Stimulated activated naive CD8-positive, alpha-beta T cell treated with anti-CD3 and anti-CD28 coated beads, Interleukin-15, amount 100 ng/mL, for 72 hours (primary cell): ENCODE results near the gene WNK2.
"Not testable (repeated sequence)": the region's sequence is repeated elsewhere in the genome, so short reads cannot be mapped to it uniquely, and the experiment has no call there.

Experiments
- ATAC-seq: fragments of 150-1000 bp; cut with Tn5 transposase; 2 replicates; pipeline ENCODE4 v1.10.0; 2021; ENCODE audit warnings: mild to moderate bottlenecking, moderate library complexity
- DNase-seq, 2 donors: peaks; one replicate each; pipeline ENCODE4 v3.0.0; 2021 to 2022
- H3K27ac Mint-ChIP-seq, 2 donors: one replicate each; pipeline ENCODE4 v1.8.0; 2022; ENCODE audit warnings: mild to moderate bottlenecking in 2 of 2, mixed read lengths in 2 of 2, moderate library complexity in 2 of 2
- H3K27me3 Mint-ChIP-seq: one replicate; pipeline ENCODE4 v1.8.0; 2022; ENCODE audit warnings: mixed read lengths
- H3K4me1 Mint-ChIP-seq: one replicate; pipeline ENCODE4 v1.8.0; 2022; ENCODE audit warnings: mild to moderate bottlenecking, mixed read lengths
- H3K4me3 Mint-ChIP-seq, 2 donors: one replicate each; pipeline ENCODE4 v1.8.0; 2022; ENCODE audit warnings: mild to moderate bottlenecking in 2 of 2, mixed read lengths in 2 of 2, moderate library complexity in 1 of 2
- H3K9me3 Mint-ChIP-seq, 2 donors: one replicate each; pipeline ENCODE4 v1.8.0; 2022; ENCODE audit warnings: mixed read lengths in 2 of 2

Gene WNK2

GRCh38 chr9:93243112-93243511, 59.2 kb downstream of the WNK2 start:
- no peak for ATAC-seq
- no peak for DNase-seq
- peaks cover 9% of the 10 kb centered on the region for H3K4me1 Mint-ChIP-seq
- H3K4me3 Mint-ChIP-seq: no peak overlapping the region
- no peak overlapping the region for H3K27ac Mint-ChIP-seq
- peaks cover 0 to under 1% of the 10 kb centered on the region in 2 donors for H3K9me3 Mint-ChIP-seq
- H3K27me3 Mint-ChIP-seq: no peaks in the 10 kb centered on the region

GRCh38 chr9:93244101-93244500, 60.2 kb downstream of the WNK2 start:
- Mint-ChIP-seq H3K4me1 (peaks cover 8% of the 10 kb centered on the region), H3K27me3 (no peaks in the 10 kb centered on the region), H3K27ac (no peak overlapping the region), H3K4me3 (no peak overlapping the region), H3K9me3 (no peaks in the 10 kb centered on the region)
- ATAC-seq (no peak), DNase-seq (no peak)

GRCh38 chr9:93244510-93245436, 60.8 kb downstream of the WNK2 start:
- H3K4me3 Mint-ChIP-seq: no peak overlapping the region
- H3K9me3 Mint-ChIP-seq: no peaks in the 10 kb centered on the region
- ATAC-seq (no peak), DNase-seq (no peak)
- peak overlapping the region in 1 of 2 donors; percentile 34 for H3K27ac Mint-ChIP-seq
- no peaks in the 10 kb centered on the region for H3K27me3 Mint-ChIP-seq
- peaks cover 1% of the 10 kb centered on the region for H3K4me1 Mint-ChIP-seq

- H3K27ac Mint-ChIP-seq: no peak overlapping the region
Observed at GRCh38 chr9:93245437-93245970, 61.6 kb downstream of the WNK2 start.

GRCh38 chr9:93246111-93246510, 62.2 kb downstream of the WNK2 start:
- no peak overlapping the region for H3K4me3 Mint-ChIP-seq
- no peaks in the 10 kb centered on the region for H3K27me3 Mint-ChIP-seq
- no peak for ATAC-seq
- H3K27ac Mint-ChIP-seq: peak overlapping the region in 1 of 2 donors; percentile 20
- H3K9me3 Mint-ChIP-seq: no peaks in the 10 kb centered on the region
- H3K4me1 Mint-ChIP-seq: no peaks in the 10 kb centered on the region
- no peak for DNase-seq

More at GRCh38 chr9:93245437-93245970, 61.6 kb downstream of the WNK2 start:
- ATAC-seq (no peak), DNase-seq (no peak)
- H3K4me1 Mint-ChIP-seq: no peaks in the 10 kb centered on the region
- H3K4me3 Mint-ChIP-seq: no peak overlapping the region
- H3K27me3 Mint-ChIP-seq: no peaks in the 10 kb centered on the region
- H3K9me3 Mint-ChIP-seq: no peaks in the 10 kb centered on the region

- H3K4me3 Mint-ChIP-seq: no peak overlapping the region
- no peak for ATAC-seq
- no peaks in the 10 kb centered on the region for H3K9me3 Mint-ChIP-seq
- no peaks in the 10 kb centered on the region for H3K27me3 Mint-ChIP-seq
- no peak for DNase-seq
- H3K27ac Mint-ChIP-seq: peak overlapping the region in 1 of 2 donors; percentile 20
- H3K4me1 Mint-ChIP-seq: no peaks in the 10 kb centered on the region
Observed at GRCh38 chr9:93246526-93246925, 62.6 kb downstream of the WNK2 start.

- Mint-ChIP-seq H3K4me1 (no peaks in the 10 kb centered on the region), H3K4me3 (no peak overlapping the region), H3K9me3 (no peaks in the 10 kb centered on the region), H3K27me3 (no peaks in the 10 kb centered on the region), H3K27ac (no peak overlapping the region)
- ATAC-seq (no peak), DNase-seq (no peak)
Observed at GRCh38 chr9:93247099-93247865, 63.3 kb downstream of the WNK2 start.

- Mint-ChIP-seq H3K27me3 (no peaks in the 10 kb centered on the region), H3K27ac (no peak overlapping the region), H3K9me3 (no peaks in the 10 kb centered on the region), H3K4me1 (no peaks in the 10 kb centered on the region), H3K4me3 (no peak overlapping the region)
- DNase-seq (no peak), ATAC-seq (no peak)
Observed at GRCh38 chr9:93247892-93248291, 64.0 kb downstream of the WNK2 start.

- no peak overlapping the region for H3K4me3 Mint-ChIP-seq
- H3K27ac Mint-ChIP-seq: no peak overlapping the region
- H3K27me3 Mint-ChIP-seq: no peaks in the 10 kb centered on the region
- no peaks in the 10 kb centered on the region for H3K4me1 Mint-ChIP-seq
- no peaks in the 10 kb centered on the region for H3K9me3 Mint-ChIP-seq
- DNase-seq: no peak
- ATAC-seq: no peak
Observed at GRCh38 chr9:93248386-93249040, 64.6 kb downstream of the WNK2 start.

- no peaks in the 10 kb centered on the region for H3K4me1 Mint-ChIP-seq
- no peaks in the 10 kb centered on the region for H3K27me3 Mint-ChIP-seq
- no peak overlapping the region for H3K27ac Mint-ChIP-seq
- no peaks in the 10 kb centered on the region for H3K9me3 Mint-ChIP-seq
- DNase-seq: no peak
- no peak for ATAC-seq
- no peak overlapping the region for H3K4me3 Mint-ChIP-seq
Observed at GRCh38 chr9:93250185-93250584, 66.2 kb downstream of the WNK2 start.

- not testable (repeated sequence) for H3K4me1 Mint-ChIP-seq, H3K9me3 Mint-ChIP-seq, DNase-seq, H3K27ac Mint-ChIP-seq, H3K27me3 Mint-ChIP-seq, ATAC-seq, H3K4me3 Mint-ChIP-seq
Observed at GRCh38 chr9:93251309-93251708, 67.4 kb downstream of the WNK2 start.

- no peaks in the 10 kb centered on the region for H3K9me3 Mint-ChIP-seq
- no peak for DNase-seq
- H3K27ac Mint-ChIP-seq: no peak overlapping the region
- H3K27me3 Mint-ChIP-seq: no peaks in the 10 kb centered on the region
- H3K4me1 Mint-ChIP-seq: no peaks in the 10 kb centered on the region
- no peak for ATAC-seq
- no peak overlapping the region for H3K4me3 Mint-ChIP-seq
Observed at GRCh38 chr9:93252116-93252780, 68.3 kb downstream of the WNK2 start.

- no peaks in the 10 kb centered on the region for H3K27me3 Mint-ChIP-seq
- H3K9me3 Mint-ChIP-seq: no peaks in the 10 kb centered on the region
- no peaks in the 10 kb centered on the region for H3K4me1 Mint-ChIP-seq
- H3K27ac Mint-ChIP-seq: no peak overlapping the region
- DNase-seq (no peak), ATAC-seq (no peak)
- no peak overlapping the region for H3K4me3 Mint-ChIP-seq
Observed at GRCh38 chr9:93252781-93253530, 69.0 kb downstream of the WNK2 start.

- Mint-ChIP-seq H3K4me1 (no peaks in the 10 kb centered on the region), H3K27ac (no peak overlapping the region)
- no peak for ATAC-seq
Observed at GRCh38 chr9:93253633-93254032, 69.7 kb downstream of the WNK2 start.

More at GRCh38 chr9:93253633-93254032, 69.7 kb downstream of the WNK2 start:
- no peak for DNase-seq
- Mint-ChIP-seq H3K27me3 (no peaks in the 10 kb centered on the region), H3K4me3 (no peak overlapping the region), H3K9me3 (no peaks in the 10 kb centered on the region)
